NCI-H187 treated with DMSO at 0.1 percent for 48 hours (cell line): ENCODE measurements around the gene BET1.

Experiments
- DNase-seq: peaks from one replicate; lab custom pipeline; 2025; lab: John Stamatoyannopoulos, UW

The BET1 gene

GRCh38 chr7:93957767-93958166, 46.4 kb downstream of the BET1 start:
- DNase-seq: no peak

GRCh38 chr7:93955304-93955703, 48.9 kb downstream of the BET1 start:
- DNase-seq: no peak

GRCh38 chr7:93949423-93949822, 54.7 kb downstream of the BET1 start:
- DNase-seq: no peak

- no peak for DNase-seq
Measured at GRCh38 chr7:93948873-93949272, 55.3 kb downstream of the BET1 start.

- DNase-seq: no peak
Measured at GRCh38 chr7:93948106-93948505, 56.0 kb downstream of the BET1 start.

GRCh38 chr7:93945756-93946535, 58.2 kb downstream of the BET1 start:
- no peak for DNase-seq

GRCh38 chr7:93945083-93945482, 59.1 kb downstream of the BET1 start:
- DNase-seq: no peak

- DNase-seq: no peak
Measured at GRCh38 chr7:93944673-93945072, 59.5 kb downstream of the BET1 start.

- no peak for DNase-seq
Measured at GRCh38 chr7:93943816-93944540, 60.2 kb downstream of the BET1 start.
